HCT116 (cell line): ENCODE results near the gene TMEM63A. TPM values are rescaled to one million over a fixed set of nuclear protein-coding genes. Genes with fewer than 3 reads are reported as not detected.

Experiments used
- ATAC-seq: fragments of 200-7000 bp; cut with Tn5 transposase; 2 replicates; pipeline ENCODE4 v1.9.1; 2020; ENCODE audit warnings: mild to moderate bottlenecking, moderate library complexity
- BruUV-seq: library from RNA; stranded (reverse); fragments of 400-500 nt; replicated peaks from 2 replicates; lab custom pipeline; 2021; lab: Mats Ljungman, UMichigan
- CTCF ChIA-PET: fragments of 300-600 bp; sonication (Branson Sonifier 250); formaldehyde crosslinking; loops from one replicate; lab custom pipeline; 2021; ENCODE audit warnings: antibody characterized with exemption; lab: Charles Lee
- POLR2A ChIA-PET: fragments of 300-600, 350-600 bp; sonication (Branson Sonifier 250); formaldehyde crosslinking; loops from one replicate; lab custom pipeline; 2021; ENCODE audit warnings: antibody characterized with exemption; lab: Charles Lee
- RAD21 ChIA-PET, 2 experiments: fragments of 300-600 bp; sonication (Branson Sonifier 250); formaldehyde crosslinking; loops; one replicate each; lab custom pipeline; 2023; ENCODE audit warnings: low total read pairs in 2 of 2; ENCODE audit not compliant: uncharacterized antibody in 2 of 2, unreplicated experiment in 2 of 2, low non-redundant PET in 1 of 2; lab: Charles Lee
- DNase-seq: peaks from one replicate; pipeline ENCODE4 v3.0.0-alpha.2; 2010; ENCODE audit warnings: low read depth, low spot score
- H2AFZ ChIP-seq: fragments of 200-600 bp; shearing (Covaris generic), sonication (generic); 2 replicates; pipeline ENCODE4 v1.6.1; 2017; ENCODE audit warnings: low read depth, mixed run types, mixed read lengths, antibody characterized with exemption, low read length; ENCODE audit not compliant: poor library complexity, severe bottlenecking
- H3K27ac ChIP-seq: 2 replicates; pipeline ENCODE4 v1.5.1; 2012; ENCODE audit warnings: low read depth, low read length
- H3K27me3 ChIP-seq: fragments of 200-600 bp; sonication (generic); 2 replicates; pipeline ENCODE4 v1.6.1; 2016; ENCODE audit warnings: mixed run types, low read length, mixed read lengths; ENCODE audit not compliant: insufficient read depth
- H3K36me3 ChIP-seq, 2 experiments: fragments of 200-500 bp in 1 of 2; fragments of 200-600 bp in 1 of 2; sonication (Bioruptor generic) in 1 of 2; sonication (generic) in 1 of 2; 2 replicates each; pipeline versions ENCODE4 v1.5.1 to v1.6.1; 2014 to 2016; ENCODE audit warnings: low read length in 2 of 2, inconsistent platforms in 1 of 2, mixed read lengths in 1 of 2, mixed run types in 1 of 2; ENCODE audit not compliant: insufficient read depth in 2 of 2, control insufficient read depth in 1 of 2
- H3K4me1 ChIP-seq, 2 experiments: fragments of 200-600 bp in 1 of 2; sonication (generic) in 1 of 2; 2 replicates each; pipeline versions ENCODE4 v1.5.1 to v1.6.1; 2012 to 2017; ENCODE audit warnings: low read length in 2 of 2, inconsistent platforms in 1 of 2, mild to moderate bottlenecking in 1 of 2, mixed read lengths in 1 of 2, mixed run types in 1 of 2, moderate library complexity in 1 of 2; ENCODE audit not compliant: insufficient read depth in 2 of 2, control insufficient read depth in 1 of 2
- H3K4me2 ChIP-seq: fragments of 200-600 bp; sonication (generic); 2 replicates; pipeline ENCODE4 v1.6.1; 2017; ENCODE audit warnings: mixed run types, low read length, mixed read lengths
- H3K4me3 ChIP-seq, 2 experiments: fragments of 200-600 bp in 1 of 2; sonication (generic) in 1 of 2; replicated peaks in 1 of 2; 2 replicates each; pipeline ENCODE4 v1.5.1; 2011 to 2016; ENCODE audit warnings: low read length in 2 of 2, control low read depth in 1 of 2, low read depth in 1 of 2, mild to moderate bottlenecking in 1 of 2, mixed read lengths in 1 of 2, mixed run types in 1 of 2
- H3K79me2 ChIP-seq: fragments of 200-600 bp; sonication (generic); 2 replicates; pipeline ENCODE4 v1.6.1; 2017; ENCODE audit warnings: mild to moderate bottlenecking, mixed run types, low read length, moderate library complexity, mixed read lengths; ENCODE audit not compliant: insufficient read depth
- H3K9ac ChIP-seq: fragments of 200-600 bp; sonication (generic); 2 replicates; pipeline ENCODE4 v1.6.1; 2016; ENCODE audit warnings: low read length, mixed read lengths
- H3K9me2 ChIP-seq: fragments of 200-600 bp; sonication (generic), shearing (Covaris generic); 2 replicates; pipeline ENCODE4 v1.6.1; 2017; ENCODE audit warnings: mixed run types, mild to moderate bottlenecking, moderate library complexity; ENCODE audit not compliant: insufficient read depth
- H3K9me3 ChIP-seq, 2 experiments: fragments of 200-500 bp in 1 of 2; fragments of 200-600 bp in 1 of 2; sonication (Bioruptor generic) in 1 of 2; sonication (generic) in 1 of 2; 2 replicates each; pipeline ENCODE4 v1.6.1; 2014 to 2017; ENCODE audit warnings: low read length in 2 of 2, mixed read lengths in 2 of 2, inconsistent platforms in 1 of 2, low read depth in 1 of 2, mild to moderate bottlenecking in 1 of 2, mixed run types in 1 of 2, moderate library complexity in 1 of 2; ENCODE audit not compliant: control insufficient read depth in 1 of 2, insufficient read depth in 1 of 2
- H4K20me1 ChIP-seq: fragments of 200-600 bp; sonication (generic), shearing (Covaris generic); 2 replicates; pipeline ENCODE4 v1.6.1; 2017; ENCODE audit warnings: mixed run types, mild to moderate bottlenecking, moderate library complexity; ENCODE audit not compliant: insufficient read depth
- SP1 ChIP-seq: IDR thresholded peaks from 2 replicates; pipeline ENCODE4 v1.6.1; 2012; ENCODE audit warnings: low read depth
- ZFX ChIP-seq: fragments of 450-650 bp; IDR thresholded peaks from 2 replicates; pipeline ENCODE4 v1.6.1; 2017
- intact Hi-C: fragments of 100-400 bp; cut with micrococcal nuclease; formaldehyde crosslinking; loops from 2 replicates; pipeline ENCODE4 v1.10.0; 2022
- total RNA-seq: library from RNA; stranded (reverse); gene quantifications from one replicate; pipeline ENCODE4 v1.2.1, GENCODE V29; 2021; ENCODE audit not compliant: unreplicated experiment
- TF ChIP-seq, protein P1 (sequence below): IDR thresholded peaks from 2 replicates; pipeline ENCODE4 v1.6.1; 2011; ENCODE audit warnings: mild to moderate bottlenecking, low read length, moderate library complexity; ENCODE audit not compliant: insufficient replicate concordance; ENCODE audit errors: extremely low read depth

TMEM63A gene
- total RNA-seq, 1 experiment from 2014 or later: 24.4 TPM

DNA sequence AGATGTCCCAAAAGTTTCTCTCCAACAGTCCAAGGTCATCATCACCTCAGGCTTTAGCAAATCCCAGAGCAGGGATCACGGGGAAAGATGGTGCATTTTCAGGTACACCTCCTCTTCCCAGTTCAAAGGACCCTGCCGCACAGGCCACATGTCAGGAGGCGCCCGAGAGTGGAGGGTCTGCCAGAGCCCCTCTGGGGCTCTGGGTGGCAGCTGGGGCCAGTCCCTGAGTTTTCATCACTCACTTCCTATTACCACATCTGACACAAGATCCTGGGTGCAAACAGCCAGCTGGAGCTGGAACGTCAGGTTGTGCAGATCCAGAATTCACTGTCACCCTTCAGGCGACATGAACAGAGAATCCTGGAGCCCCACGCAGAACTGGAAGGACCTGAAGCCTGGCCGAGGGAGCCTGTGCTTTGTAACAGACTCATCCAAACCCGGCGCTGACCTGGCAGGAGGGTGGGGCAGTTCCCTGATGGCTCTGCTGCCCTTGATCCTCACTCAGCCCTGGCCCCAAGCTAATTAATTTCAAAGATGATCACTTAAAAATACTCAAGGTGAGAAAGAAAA, 8.8 kb downstream of the TMEM63A start (continued):
- TF ChIP-seq, protein P1, sequence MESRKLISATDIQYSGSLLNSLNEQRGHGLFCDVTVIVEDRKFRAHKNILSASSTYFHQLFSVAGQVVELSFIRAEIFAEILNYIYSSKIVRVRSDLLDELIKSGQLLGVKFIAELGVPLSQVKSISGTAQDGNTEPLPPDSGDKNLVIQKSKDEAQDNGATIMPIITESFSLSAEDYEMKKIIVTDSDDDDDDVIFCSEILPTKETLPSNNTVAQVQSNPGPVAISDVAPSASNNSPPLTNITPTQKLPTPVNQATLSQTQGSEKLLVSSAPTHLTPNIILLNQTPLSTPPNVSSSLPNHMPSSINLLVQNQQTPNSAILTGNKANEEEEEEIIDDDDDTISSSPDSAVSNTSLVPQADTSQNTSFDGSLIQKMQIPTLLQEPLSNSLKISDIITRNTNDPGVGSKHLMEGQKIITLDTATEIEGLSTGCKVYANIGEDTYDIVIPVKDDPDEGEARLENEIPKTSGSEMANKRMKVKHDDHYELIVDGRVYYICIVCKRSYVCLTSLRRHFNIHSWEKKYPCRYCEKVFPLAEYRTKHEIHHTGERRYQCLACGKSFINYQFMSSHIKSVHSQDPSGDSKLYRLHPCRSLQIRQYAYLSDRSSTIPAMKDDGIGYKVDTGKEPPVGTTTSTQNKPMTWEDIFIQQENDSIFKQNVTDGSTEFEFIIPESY: no peak

DNA sequence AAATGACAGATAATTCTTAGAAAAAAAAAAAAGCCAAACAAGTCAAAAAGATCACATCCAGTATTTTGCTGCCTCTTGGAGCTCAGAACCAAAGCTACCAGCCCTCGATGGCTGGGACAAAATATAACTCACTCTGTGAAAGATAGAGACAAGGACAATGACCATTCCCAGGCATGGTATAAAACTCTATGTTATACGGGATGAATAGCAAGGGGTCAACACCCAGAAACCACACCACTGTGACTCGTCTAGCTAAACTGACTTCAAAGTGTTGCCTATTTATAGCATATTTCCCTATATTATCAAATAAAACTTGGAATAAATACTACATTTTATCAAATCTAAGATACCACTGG, 10.1 kb downstream of the TMEM63A start:
- CTCF ChIA-PET: no interaction called here
- DNase-seq (no peak), ATAC-seq (no peak)
- intact Hi-C loops: no loop called here
- Histone ChIP-seq H3K27me3 (no peaks in the 10 kb centered on the region), H3K36me3 (peaks cover 3 to 18% of the 10 kb centered on the region in 2 experiments; a peak in 2 of 4 replicates), H3K4me1 (peaks cover 46 to 61% of the 10 kb centered on the region in 2 experiments), H3K4me2 (peak overlapping the region; percentile 48), H3K9me3 (no peaks in the 10 kb centered on the region), H3K27ac (no peak overlapping the region), H2AFZ (no peak overlapping the region), H3K9ac (0 out of 2 replicates have a peak overlapping the region, but pooled peaks have one; percentile 8), H3K9me2 (no peaks in the 10 kb centered on the region), H3K79me2 (no peaks in the 10 kb centered on the region), H4K20me1 (no peaks in the 10 kb centered on the region), H3K4me3 (no peak overlapping the region)
- TF ChIP-seq SP1 (0 out of 2 replicates have a peak, but pooled peaks have one; percentile 26), ZFX (no peak)
- RAD21 ChIA-PET: no interaction called here
- BruUV-seq: no TSS peak
- POLR2A ChIA-PET: no interaction called here
